ENCODE measurements around the gene CC2D1A.
A peak's percentile ranks its signal among the peaks of the same experiment; 100 is the strongest.

Gene CC2D1A

DNA sequence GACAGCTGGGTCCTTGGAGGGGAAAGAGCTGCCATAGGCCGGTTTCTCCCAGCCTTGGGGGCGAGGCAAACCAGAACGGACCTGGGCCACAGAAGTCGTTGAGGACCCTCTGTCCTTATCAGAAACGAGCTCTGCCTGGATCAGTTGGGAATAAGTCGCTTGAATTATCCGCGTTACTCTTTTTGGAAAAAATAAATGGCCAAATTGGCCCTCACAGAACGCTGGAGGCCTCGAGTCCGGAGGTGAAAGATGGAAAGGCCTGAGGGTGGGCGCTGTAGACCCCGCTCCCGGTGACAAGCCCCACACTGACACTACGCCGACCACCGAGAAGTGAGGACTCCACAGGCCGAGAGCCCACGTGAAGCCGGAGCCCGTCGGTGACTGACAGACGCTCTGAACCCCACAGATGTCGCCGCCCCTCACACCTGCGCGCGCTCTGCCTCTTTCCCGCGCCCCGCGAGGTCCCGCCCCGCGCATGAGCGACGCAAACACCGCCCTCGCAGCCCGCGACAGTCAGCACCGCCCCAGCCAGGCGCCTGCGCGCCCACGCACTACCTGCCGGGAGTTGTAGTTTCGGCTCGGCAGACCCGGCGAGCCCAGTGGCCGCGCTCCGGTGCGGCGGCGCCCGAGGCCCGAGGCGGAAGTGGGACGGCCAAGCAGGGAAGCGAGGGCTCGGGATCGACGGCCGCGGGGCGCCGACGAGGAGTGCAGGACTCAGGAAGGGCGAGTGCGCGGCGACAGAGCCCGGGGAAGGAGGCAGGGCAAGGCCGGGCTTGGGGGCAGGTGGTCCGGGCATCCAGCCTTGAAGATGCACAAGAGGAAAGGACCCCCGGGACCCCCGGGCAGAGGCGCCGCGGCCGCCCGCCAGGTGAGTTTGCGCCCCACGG is at the start of gene CC2D1A, which contains the start of gene BRME1:
CC2D1A (plus strand) TSS at position 568 of the 887 bp plus-strand sequence; CDS start at position 809, 241 bp downstream.
BRME1 (minus strand) TSS at position 484 of the 887 bp plus-strand sequence. CDS start 1,225 bp downstream, outside the sequence.
- DNase-seq, result peak; percentile 91
- in situ Hi-C loops (cut with MboI; ENCODE audit: low pct_unique_long_range_greater_than_20kb, low sequenced_read_pairs), result no loop called here

DNA sequence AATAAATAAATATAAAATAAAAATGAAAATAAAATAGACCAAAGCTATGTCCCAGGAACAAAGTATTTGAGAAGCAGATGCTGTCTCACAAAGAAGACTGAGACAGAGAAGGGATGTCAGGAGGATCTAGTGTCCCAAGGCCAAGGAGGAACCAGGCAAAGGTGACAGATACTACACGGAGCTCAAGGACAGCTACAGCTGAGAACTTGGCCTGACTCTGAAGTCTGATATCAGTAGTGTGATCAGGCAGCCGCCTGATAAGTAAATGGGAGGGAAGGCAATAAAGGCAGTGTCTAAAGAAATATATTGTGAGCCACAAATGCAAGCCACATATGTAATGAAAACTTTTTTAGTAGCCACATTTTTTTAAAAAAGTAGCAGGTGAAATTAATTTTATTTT is 49.5 kb upstream of the CC2D1A start:
- in situ Hi-C loops (cut with MboI; ENCODE audit: low pct_unique_long_range_greater_than_20kb, low sequenced_read_pairs), result no loop called here
- no peak for DNase-seq

DNA sequence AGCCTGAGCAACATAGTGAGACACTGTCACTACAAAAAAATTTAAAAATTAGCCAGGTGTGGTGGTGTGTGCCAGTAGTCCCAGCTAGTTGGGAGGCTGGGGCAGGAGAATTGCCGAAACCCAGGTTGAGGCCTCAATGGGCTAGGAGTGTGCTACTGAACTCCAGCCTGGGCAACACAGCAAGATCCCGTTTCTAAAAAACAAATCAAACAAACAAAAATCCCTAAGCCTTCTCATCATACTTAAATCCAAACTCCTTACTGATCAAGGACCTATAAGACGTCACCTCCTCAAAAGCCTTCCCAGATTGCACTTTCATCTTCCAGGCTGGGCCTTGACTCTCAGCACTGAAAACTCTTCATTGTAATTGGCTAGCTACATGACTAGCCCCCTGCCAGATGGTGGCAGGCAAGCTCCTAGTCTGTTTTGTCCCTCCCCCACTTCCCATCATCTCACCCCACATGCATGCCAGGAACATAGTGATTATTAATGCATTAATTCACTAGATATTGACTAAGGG is 46.6 kb upstream of the CC2D1A start:
- in situ Hi-C loops (cut with MboI; ENCODE audit: low pct_unique_long_range_greater_than_20kb, low sequenced_read_pairs), result no loop called here
- peak; percentile 32 for DNase-seq

DNA sequence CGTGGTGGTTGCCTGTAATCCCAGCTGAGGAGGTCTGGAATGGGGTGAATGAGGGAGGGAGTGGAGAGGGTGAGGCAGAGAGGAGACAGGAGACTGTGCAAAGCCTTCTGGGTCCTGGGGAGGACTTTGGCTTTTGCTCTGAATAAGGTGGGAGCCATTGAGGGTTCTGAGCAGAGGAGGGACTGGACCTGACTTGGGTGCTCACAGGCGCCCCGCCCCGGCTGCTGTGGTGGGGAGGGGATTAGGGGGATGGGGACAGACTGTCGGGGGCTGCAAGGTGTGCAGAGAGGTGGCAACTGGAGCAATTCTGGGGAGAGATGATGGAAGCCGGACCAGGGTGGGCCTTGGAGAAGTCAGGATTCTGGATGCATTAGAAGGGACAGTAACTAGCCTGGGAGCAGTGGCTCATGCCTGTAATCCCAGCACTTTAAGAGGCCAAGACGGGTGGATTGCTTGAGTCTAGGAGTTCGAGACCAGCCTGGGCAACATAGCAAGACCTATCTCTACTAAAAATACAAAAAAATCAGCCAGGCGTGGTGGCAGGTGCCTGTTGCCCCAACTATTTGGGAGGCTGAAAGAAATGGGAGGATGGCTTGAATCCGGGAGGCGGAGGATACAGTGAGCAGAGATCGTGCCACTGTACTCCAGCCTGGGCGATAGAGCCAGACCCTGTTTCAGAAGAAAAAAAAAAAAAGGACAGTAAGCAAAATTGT is 45.2 kb upstream of the CC2D1A start:
- in situ Hi-C loops (cut with MboI; ENCODE audit: low pct_unique_long_range_greater_than_20kb, low sequenced_read_pairs), result loop anchor here (10.0 kb wide), 1 partner anchor 246 kb away; no protein-coding TSS in a partner anchor
- DNase-seq, result no peak

DNA sequence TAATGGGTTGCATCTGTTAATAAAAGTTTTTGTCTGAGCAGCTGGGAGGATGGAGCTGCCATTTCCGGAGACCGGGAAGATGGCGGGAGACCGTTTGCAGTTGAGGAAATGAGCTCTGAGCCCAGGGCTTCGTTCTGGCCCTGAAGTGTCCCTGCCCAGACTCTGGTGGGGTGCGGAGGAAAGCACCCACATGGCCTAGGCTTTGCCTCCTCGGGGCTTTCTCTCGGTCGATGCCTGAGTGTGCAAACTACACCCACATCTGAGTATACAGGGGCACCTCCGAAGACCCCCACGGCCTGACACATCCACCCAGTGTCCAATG is 44.6 kb upstream of the CC2D1A start:
- no peak for DNase-seq
- in situ Hi-C loops (cut with MboI; ENCODE audit: low pct_unique_long_range_greater_than_20kb, low sequenced_read_pairs), result loop anchor here (10.0 kb wide), 1 partner anchor 247 kb away; no protein-coding TSS in a partner anchor

DNA sequence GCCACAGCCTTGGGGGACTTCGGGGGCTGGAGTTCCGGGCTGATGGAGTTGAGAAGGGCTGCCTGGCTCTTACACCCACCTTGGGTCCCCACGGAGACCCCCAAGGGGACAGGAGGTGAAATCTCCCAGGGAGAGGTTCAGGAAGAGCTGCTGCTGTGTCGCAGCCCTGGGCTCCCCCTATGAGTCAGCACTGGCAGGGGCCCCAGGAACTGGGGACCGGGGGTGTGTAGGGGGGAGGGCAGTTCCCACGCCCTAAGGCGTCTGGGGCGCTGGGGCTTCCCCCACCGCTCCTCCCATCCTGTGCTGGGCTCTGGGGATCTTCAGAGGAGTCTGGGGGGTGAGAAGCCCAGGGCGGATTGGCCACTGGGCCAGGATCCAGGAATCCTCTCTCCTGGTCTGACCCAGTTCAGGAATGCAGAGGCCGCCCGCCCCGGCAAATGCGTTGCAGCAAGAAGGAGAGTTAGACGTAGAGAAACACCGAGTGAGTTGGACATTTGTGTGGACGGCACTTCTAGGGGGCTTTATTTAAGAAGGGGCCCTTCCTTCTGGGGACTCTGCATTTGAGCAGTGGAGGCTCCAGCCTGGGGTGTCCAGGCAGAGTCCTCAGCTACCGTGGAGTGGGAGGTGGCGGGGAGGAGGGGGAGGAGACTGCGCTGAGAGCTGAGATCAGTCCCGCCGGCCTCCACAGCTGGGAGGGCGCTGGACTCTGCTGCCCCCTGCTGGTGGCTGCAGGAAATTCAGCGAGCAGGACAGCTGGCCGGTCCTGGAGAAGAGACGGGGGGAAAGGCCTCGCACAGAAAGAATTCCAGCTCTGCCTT is 44.1 kb upstream of the CC2D1A start:
- peak; percentile 92 for DNase-seq
- in situ Hi-C loops (cut with MboI; ENCODE audit: low pct_unique_long_range_greater_than_20kb, low sequenced_read_pairs), result loop anchor here (10.0 kb wide), 1 partner anchor 247 kb away; no protein-coding TSS in a partner anchor

DNA sequence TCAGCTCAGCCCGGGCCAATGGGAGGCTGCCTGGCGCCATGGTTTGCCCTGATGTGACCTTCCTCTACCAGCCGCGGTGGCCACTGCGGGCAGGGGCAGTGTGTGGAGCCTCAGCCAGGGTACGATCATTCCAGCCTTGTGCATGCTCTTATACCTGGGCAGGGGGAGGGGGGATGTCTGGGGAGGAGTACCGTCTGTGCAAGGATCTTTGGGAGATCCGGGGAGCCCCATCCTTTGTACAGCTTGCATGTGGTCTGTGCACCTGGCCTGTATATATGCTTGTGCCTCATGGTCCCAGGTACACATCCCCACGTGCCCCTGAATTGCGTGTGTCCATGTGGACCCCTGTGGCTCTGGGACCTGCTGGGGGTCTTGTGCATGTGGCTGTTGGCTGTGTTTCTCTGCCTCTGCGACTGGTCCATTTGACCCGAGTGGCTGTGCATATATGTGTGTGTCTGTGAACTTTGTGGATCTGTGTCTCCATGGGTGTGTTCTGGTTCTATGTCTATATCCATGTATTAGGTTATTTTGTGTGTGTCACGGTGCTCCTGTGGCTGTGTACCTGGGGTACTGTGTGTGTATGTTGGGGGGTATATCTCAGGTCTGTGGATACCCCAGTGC is 41.8 kb upstream of the CC2D1A start:
- in situ Hi-C loops (cut with MboI; ENCODE audit: low pct_unique_long_range_greater_than_20kb, low sequenced_read_pairs), result loop anchor here (10.0 kb wide), 1 partner anchor 249 kb away; no protein-coding TSS in a partner anchor
- no peak for DNase-seq

DNA sequence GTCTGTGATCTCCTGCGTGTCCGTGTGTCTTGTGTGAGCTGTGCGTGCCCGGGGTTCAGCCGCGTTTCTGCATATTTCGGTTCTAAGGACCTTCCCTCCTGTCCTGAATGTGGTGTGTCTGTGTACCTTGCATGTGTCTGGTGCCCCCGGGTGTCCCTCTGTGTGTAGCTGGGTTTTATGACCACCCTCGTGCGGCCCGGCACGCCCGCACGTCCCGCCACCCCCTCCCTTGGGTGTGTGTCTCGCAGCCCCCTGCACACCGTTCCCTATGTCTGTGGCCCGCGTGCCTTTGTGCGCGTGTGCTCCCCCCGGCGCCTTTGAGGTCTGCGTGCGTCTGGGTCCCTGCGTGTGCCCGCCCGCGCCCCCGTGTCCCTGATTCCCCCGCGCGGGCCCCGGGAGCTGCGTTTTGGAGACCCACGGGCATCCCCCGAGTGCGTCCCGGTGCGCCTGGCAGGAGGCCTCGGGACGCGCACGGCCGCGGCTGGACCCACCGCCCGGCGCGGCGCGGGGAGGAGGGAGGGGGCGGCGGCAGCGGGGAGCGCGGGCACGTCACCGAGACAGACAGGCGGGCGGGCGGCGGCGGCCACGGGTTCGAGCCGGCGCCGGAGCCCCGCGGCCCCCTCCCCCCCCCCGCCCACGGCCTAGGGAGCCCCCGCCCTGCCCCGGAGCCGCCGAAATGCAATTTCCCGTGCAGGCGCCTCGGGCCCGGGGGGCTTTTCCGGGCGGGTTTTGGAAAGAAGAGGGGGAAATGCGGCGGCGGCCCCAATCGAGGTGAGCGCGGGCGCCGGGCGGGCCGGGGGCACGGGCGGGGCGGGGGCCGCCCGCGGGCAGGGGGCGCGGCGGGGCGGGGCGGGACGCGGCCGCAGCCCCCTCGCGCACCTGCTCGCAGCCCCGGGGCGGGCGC is 41.1 kb upstream of the CC2D1A start:
- DNase-seq, result peak; percentile 22
- in situ Hi-C loops (cut with MboI; ENCODE audit: low pct_unique_long_range_greater_than_20kb, low sequenced_read_pairs), result loop anchor here (10.0 kb wide), 1 partner anchor 250 kb away; no protein-coding TSS in a partner anchor

DNA sequence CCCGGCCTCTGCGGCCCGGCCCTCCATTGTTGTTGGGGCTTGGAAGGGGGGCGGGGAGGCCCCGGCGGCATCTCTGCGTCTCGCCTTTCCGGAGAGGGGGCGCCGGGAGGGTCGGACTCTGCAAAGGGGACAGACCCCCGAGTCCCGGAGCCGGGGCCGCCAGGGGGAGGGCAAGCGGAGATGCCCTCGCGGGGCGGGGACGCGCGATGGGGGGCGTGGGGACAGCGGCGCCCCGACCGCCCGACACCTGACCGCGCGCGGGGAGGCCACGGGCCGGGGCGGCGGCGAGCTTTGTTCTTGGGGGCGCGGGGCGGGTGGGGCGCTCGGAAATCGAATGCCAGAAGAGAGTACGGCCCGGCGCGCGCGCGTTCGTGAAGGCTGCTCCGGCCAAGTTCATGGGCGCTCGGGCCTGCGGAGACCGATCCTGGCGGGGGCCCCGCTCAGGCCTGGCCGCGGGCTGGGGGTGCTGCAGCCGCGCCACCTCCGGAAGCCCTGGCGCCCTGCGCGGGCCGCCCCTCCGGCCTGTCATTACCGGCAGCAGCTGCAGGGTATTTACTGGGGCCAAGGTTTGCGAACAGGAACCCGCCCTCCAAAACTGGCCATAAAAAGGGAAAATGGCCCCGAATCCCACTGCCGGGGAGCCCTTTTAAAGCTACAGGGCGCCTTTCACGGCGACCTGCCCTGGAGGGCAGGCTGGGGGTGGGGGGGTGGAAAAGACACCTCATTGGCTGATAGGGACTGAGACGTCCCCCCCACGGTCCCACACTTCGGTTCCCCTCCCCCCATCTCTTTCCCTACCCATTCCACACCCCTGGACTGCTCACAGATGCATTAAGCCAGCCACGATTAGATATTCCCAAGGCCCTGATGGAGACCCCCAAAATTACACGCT is 40.2 kb upstream of the CC2D1A start:
- DNase-seq, result peak; percentile 40
- in situ Hi-C loops (cut with MboI; ENCODE audit: low pct_unique_long_range_greater_than_20kb, low sequenced_read_pairs), result loop anchor here (10.0 kb wide), 1 partner anchor 251 kb away; no protein-coding TSS in a partner anchor

DNA sequence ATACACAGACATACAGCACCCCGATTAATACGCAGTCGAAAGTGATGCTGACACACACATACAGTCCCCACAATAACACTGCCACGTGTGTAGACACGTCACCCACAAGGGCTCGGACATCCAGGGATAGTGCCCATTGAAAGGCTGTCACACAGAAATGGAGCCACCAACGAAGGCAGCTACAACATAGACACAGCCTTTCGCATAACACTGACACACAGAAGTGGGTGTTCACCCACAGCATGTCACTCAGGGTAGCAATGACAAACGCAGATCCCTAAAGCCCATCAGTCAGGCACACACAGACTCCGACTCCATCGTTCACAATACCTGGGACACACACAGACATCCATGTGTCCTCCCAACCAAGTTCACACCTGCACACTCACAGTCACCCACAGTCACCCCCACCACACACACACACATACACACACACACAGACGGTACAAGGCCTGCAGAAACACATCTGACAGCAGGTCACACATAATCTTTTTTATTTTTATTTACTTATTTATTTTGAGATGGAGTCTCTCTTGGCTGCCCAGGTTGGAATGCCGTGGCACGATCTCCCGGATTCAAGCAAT is 39.4 kb upstream of the CC2D1A start:
- in situ Hi-C loops (cut with MboI; ENCODE audit: low pct_unique_long_range_greater_than_20kb, low sequenced_read_pairs), result loop anchor here (10.0 kb wide), 1 partner anchor 252 kb away; no protein-coding TSS in a partner anchor
- no peak for DNase-seq

DNA sequence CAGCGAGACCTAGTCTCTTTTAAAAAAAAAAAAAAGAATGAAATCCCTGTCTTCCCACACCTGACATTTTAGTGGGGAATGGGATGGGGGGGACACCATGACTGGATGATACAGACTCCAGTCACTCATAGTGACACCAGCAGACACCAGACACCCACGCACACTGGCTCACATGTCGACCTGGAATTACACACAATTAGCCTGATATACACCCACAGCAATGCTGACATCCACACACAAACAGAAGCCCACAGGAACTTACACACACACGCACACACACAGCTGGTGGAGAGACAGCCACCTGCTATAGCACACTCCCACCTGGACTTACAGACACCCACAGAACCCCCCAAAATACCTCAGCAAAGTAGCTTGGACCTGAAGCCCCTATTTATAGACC is 37.3 kb upstream of the CC2D1A start:
- no peak for DNase-seq
- in situ Hi-C loops (cut with MboI; ENCODE audit: low pct_unique_long_range_greater_than_20kb, low sequenced_read_pairs), result loop anchor here (10.0 kb wide), 1 partner anchor 254 kb away; no protein-coding TSS in a partner anchor

DNA sequence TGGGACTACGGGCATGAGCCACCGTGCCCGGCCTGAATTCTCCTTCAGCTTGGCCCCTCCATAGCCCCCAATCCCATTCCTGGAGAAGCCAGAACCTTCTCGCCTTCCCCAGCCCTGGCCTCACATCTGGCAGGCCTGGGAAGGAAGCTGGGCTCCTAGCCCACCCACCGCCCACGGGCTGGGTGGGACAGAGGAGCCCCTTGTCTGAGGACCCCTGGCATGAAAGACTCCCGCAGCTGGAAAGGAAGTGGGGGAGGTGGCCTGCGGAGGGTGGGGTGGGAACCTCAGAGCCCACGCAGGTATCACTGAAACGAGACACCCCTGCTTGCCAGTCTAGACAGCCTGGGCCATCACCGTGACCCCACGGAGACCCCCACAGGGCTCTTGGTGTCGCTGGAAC is 36.7 kb upstream of the CC2D1A start:
- in situ Hi-C loops (cut with MboI; ENCODE audit: low pct_unique_long_range_greater_than_20kb, low sequenced_read_pairs), result loop anchor here (10.0 kb wide), 1 partner anchor 254 kb away; no protein-coding TSS in a partner anchor
- no peak for DNase-seq

DNA sequence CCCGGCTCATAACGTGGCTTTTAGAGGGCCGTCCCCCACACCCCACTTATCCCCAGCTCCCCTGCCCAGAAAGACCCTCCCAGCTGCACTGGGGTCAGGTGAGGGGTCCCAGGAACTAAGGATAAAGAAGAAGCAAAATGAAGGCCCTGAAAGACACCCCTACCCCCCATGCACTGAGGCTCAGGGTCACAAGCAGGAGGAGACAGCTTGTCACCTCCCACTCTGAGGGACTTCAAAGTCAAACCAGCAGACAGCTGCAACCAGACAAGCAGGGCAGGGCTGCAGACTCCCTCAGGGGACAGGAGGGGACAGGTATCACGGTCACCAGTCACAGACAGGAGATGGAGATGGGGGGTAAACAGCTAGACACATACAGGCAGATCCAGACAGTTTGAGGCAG is 35.1 kb upstream of the CC2D1A start:
- in situ Hi-C loops (cut with MboI; ENCODE audit: low pct_unique_long_range_greater_than_20kb, low sequenced_read_pairs), result no loop called here
- no peak for DNase-seq

DNA sequence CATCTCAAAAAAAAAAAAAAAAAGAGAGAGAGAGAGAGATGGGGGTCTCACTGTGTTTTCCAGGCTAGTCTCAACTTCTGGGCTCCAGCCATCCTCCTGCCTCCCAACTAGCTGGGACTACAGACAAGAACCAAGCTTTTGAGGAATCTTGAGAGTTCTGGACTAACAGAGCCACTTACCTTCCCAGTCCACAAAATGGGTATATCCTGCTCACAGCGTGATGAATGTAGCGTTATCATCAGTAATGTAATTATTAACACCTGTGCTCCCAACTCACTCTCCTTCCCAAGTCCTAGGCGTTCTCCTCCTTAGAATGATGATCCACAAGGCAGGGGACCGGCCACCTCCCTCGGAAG is 33.7 kb upstream of the CC2D1A start:
- no peak for DNase-seq
- in situ Hi-C loops (cut with MboI; ENCODE audit: low pct_unique_long_range_greater_than_20kb, low sequenced_read_pairs), result no loop called here

DNA sequence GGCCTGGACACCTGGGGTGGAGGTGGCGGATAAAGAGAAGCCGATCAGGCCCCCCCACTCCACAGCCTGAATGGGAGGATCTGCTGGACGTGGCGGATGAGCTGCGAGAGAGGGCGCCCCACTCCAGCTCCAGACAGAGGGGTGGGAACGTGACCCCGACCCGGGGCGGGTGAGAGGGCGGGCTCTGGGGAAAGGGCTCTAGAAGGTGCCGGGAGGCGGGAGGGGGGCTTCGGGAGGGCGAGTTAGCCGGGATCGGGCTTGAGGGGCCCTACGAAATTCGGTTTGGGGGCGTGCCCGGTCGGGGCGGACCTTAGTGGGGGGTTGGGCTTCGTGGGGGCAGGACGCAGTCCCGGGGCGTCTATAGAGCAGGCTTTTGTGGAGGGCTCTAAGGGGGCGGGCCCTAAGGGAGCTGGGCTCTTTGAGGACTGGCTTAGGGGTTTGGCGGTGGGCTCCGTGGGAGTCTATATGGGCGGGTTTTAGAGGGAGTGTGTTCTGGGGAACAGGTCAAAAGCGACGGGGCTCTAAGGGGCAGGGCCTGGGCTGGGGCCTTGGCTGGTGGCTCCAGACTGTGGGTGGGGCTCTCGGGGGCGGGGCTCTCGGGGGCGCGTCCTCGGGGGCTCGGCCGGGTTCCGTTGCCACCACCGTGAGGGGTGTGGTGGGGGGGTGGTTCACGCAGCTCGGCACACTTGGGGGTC is 33.2 kb upstream of the CC2D1A start:
- in situ Hi-C loops (cut with MboI; ENCODE audit: low pct_unique_long_range_greater_than_20kb, low sequenced_read_pairs), result no loop called here

More for the DNA sequence above, 33.2 kb upstream of the CC2D1A start:
- no peak for DNase-seq

Measured in KBM-7 (cell line).